ENCODE results near the gene TIA1.

DNA sequence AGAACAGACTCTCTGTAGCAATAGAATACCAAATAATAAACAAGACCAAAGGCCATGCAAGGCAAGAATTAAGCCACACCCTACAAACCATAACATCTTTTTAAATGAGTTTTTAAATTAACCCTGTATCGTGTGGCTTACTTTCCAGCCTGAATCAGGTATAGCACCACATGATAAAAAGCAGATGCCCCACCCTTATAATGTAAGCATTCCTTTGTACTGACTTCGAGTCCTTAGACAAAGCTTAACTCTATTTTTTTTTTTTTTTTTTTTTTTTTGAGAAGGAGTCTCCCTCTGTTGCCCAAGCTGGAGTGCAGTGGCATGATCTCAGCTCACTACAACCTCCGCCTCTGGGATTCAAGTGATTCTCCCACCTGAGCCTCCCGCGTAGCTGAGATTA, 55.9 kb downstream of the TIA1 start:
- TF ChIP-seq POLR2A (IDR thresholded peaks at IDR 0.05; ENCODE audit: low read depth, low read length) (no peak), POLR2AphosphoS5 (IDR thresholded peaks at IDR 0.05; ENCODE audit: low read depth, low read length) (no peak), TAF1 (IDR thresholded peaks at IDR 0.05; ENCODE audit: low read depth, low read length) (no peak), SPI1 (IDR thresholded peaks at IDR 0.05; ENCODE audit: low read depth, low read length) (no peak), POU2F2 (IDR thresholded peaks at IDR 0.05; ENCODE audit: low read depth, low read length) (no peak), PAX5 (IDR thresholded peaks at IDR 0.05; ENCODE audit: insufficient read depth, low read length, severe bottlenecking) (no peak)

Measured in GM12891 (cell line).